COR-L47 (cell line): ENCODE data around the gene PTPRE.

Experiments used
- DNase-seq: peaks from one replicate; lab custom pipeline; 2025; lab: John Stamatoyannopoulos, UW

PTPRE gene

DNA sequence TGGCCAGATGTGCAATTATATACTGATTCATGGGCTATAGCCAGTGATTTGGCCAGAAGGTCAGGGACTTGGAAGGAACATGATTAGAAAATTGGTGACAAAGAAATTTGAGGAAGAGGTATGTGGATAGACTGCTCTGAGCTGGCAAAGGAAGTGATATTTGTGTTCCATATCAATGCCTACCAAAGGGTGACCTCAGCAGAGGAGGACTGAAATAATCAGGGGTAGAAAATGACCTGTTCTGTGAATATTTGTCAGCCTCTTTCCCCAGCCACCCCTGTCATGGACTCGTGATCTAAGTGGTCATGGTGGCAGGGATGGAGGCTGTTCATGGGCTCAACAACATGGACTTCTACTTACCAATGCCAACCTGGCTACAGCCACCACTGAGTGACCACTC is 47.0 kb downstream of the PTPRE start:
- DNase-seq: no peak

DNA sequence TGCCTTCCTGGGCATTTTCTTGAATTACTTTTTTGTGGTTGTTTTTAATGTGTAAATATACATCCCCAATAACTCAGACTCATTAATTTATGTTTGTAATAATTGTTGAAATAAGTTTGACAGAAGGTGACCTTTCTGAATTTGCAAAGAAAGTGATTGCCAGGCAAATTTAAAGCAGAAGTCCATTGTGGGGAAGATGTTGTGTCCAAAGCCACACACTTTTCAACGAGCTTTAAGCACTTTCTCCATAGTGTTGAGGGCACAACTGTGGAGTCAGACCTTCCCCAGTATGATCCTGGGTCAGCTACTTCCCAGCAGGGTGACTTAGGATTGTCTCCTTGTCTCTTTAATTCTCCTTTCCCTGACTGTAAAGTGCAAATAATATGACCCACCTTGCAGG is 52.5 kb downstream of the PTPRE start:
- no peak for DNase-seq

DNA sequence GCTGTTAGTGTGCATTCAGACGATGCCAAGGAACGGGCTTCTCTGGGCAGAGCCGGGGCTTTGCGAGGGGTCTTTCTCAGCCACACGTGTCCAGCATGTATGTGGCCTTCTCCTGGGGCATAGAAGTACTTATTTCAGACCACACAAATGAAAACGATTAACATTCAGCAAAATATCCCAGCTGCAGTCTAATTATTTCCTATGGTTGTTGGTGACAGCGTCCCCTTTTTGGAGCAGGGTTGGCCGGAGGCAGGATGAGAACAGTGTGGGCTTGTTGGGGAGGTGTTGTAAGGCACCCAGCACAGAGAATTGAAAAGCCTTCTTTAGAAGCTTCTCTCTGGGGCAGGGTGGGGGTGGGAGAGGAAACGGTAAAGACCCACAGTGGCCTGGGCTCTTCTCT is 54.2 kb downstream of the PTPRE start:
- no peak for DNase-seq

DNA sequence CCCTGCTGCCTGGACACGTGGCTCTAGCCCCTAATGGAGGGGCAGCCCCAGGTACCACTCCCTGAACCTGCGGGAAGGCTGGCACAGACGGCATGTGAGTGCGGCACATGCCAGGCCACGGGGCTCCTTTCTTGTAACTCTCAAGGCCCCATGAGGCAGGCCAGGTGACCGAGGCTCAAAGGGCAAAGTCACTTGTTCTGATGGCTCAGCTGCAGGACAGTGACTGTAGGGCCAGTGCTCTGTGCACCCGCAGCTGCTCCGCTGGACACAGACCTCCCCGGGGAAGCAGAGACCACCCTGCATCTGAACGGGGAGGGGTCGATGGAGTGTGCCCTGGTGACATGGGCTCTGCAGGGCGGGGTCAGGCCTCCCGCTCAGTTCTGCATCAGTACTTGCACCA is 55.3 kb downstream of the PTPRE start:
- DNase-seq: no peak

DNA sequence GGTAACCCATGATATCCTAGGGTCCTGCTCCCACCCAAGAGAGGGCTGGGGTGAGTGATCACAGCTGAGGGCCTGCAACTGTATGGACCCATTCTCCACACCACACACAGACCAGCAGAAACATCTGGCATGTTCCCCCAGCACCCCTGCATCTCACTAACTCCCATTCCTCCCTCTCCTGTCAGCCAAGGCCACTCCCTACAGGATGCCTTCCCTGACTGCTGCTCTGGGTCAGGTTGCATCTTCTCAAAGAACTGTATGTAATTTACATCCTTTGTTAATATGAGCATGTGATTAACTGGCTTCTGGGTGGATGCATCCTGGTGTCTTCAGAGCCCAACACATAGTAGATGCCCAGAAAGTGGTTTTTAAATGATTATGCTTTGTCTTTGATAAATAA is 56.2 kb downstream of the PTPRE start:
- no peak for DNase-seq

DNA sequence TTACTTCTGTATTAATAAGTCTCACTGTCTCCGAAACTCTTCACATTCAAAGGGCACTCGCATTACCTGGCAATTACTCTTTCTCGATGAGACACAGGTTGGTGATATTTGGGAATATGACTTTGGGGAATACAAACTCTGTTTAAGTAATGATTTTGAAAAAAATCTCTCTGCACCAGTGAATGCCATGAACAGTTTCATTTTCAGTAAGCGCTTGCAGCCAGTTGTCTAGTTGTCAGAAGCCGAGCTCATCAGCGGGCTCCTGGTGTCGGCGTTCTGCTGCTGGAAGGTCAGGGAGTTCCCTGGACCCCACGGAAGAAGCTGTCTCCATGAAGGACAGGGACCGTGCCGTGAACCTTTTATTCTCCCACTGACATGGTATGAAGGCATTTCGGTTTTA is 57.7 kb downstream of the PTPRE start:
- DNase-seq: no peak

DNA sequence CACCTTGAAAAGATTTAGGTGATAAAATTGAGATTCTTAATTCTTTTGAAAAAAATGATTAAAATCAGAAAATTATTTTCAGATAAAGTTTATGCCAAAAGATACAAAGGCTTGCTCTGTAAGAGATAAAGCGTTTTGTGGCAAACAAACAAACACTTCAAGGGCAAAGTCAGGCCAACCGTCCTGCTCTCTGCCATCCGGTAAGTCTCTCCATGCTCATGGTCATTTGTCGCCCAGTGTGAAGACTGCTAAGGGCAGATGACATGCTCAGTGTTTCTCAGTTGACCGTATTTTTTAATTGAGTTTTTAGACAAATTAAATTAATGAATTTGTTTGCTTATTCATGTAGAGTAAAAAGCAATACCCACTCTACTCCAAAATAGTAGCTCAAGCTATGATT is 60.0 kb downstream of the PTPRE start:
- no peak for DNase-seq

DNA sequence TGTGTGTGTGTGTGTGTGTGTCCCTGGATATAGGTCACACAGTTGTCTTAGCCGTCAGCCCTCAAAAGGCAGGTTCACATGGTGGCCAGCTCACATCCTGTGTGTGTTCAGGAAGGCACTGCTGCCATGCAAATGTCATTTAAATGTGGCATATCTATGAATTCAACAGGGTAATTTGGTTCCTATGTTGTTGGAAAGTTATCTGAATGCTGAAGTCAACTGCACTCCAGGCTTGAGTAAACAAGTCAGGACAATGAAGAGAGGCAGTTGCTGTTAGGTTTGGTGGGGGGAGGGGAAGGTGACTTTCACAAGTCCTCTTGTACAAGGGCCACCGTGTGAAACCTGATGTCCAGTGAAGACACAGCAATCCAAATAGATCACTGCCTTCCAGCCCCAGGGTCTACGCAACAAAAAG is 61.1 kb downstream of the PTPRE start:
- DNase-seq: no peak

DNA sequence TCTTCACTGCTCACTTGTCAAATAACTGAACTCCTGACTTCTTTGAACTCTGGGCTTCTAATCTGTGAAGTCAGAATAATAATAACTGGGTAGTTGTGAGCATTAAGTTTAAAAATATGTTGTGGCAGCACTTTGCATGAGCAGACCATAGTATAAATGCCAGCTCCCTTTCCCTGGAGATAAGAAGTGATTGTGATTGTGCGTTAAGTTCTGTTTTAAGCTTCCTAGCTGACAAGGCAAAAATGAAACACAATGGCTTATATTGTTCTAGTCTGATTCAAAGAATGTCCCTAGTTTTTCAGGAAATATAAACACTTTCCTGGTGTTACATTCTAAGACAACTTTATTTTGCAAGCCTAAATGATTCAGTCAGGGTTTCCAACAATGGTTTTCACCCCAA is 61.8 kb downstream of the PTPRE start:
- no peak for DNase-seq

DNA sequence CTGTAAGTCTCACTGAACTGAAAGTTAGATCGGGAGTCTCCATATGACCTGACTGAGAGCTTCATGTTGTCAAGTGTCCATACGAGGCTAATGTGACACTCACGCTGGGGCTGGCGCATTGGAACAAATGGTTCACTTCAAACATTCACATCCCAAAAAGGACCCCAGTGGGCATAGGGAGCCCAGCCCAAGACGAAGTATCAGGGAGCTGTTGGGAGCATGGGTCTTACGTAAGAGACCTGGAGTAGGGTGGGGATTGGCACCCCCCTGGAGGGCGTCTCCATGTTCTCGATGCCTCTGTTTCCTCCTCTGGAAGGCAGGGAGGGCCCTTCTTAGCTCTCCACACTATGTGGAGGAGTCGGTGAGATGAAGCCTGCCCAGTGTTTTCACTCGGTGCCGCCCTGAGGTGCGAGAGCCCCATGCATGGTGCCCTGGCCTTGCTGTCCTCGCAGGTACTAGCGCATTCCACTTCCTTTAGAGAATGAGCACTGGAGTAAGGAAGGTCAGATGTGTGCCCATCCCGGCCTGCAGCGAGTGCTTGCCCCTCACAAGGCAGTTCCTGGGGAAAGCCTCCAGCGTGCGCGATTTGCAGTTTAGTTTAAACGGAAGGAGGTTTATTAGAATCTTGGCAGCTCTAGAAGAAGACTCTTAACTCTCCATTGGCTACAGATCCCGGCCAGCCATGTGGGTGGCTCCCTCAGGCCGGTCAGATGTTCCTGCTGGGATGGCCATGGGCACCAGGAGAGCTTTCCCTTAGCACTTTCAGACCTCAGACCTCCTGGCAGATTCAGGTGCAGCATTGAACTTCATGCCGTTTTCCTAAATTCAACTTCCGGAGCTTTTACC is 64.4 kb downstream of the PTPRE start:
- DNase-seq: no peak

DNA sequence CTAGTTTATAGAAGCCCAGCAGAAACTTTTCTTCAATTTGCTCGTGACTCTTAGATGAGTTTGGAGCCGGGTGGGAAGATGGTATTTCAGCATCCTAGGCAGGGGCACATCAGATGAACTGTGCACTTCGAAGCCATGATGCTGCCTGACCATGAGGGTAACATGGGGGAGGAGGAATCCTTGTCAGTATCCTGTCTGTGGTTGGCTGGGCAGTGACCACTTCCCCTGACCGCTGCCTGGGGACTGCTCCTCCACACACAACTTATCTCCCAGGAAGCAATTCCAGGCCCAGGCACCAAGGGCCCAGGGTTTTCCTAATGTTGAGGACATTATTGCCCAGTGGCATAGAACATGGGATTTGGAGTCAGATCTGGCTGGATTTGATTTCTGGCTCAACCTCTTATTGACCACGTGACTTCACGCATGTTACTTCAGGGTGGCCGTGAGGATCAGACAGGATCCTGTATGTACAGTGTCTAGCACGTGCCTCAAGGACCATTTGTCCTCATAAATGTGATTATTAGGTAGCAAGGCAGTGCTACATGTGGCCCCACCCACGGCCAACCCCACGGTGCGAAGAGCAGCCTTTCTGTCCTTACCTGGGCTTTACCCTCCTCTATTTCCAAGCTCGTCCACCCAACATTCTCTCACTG is 65.2 kb downstream of the PTPRE start:
- DNase-seq: no peak

DNA sequence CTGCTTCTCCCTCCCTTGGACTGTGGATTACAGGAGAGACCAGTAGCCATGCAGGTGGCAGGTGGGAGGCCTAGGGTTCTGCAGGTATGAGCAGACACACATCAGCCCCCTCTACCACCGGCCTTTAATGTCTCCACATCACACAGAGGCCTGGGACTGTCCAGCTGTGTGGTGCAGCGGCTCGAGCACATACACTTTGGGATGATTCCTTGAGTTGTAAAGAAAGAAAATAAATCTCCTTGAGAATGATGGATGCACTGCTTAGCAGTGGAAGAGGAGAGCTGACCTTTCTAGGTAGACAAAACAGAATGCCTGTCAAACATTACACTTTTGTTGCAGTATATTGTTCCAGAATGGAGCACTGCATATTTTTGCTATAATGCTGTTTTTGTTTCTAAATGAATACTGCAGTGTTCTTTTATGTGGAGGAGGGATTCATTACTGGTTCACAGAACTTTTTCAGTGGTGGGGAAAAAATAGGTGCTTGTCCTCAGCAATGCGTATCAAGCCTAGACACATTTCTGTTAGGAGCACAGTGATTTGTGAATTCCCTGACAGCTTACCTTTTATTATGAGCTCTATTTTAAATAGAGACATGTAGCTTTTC is 66.0 kb downstream of the PTPRE start:
- DNase-seq: no peak

DNA sequence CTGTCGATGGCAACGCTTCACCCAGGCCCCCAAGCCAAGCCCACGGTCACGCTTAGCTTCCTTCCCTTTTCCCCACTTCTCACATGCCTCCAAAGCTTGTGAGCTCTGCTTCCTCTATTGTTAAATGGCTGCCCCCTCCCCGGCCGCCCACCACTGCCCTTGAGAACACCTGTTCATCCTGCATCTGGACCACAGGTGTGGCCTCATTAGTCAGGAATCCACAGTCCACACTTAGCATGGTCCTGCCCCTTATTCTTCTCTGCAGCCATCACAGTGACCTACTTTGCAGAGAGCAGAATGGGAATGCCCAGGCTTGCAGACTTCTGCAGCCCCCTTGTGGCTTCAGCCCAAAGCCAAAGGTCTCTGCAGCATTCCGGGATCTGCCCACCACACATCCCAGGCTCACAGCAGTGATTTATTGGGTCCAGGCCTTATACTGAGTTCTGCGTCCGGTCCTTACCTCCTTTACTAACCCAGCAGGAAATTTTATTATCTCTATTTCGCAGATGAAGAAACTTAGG is 66.9 kb downstream of the PTPRE start:
- no peak for DNase-seq

DNA sequence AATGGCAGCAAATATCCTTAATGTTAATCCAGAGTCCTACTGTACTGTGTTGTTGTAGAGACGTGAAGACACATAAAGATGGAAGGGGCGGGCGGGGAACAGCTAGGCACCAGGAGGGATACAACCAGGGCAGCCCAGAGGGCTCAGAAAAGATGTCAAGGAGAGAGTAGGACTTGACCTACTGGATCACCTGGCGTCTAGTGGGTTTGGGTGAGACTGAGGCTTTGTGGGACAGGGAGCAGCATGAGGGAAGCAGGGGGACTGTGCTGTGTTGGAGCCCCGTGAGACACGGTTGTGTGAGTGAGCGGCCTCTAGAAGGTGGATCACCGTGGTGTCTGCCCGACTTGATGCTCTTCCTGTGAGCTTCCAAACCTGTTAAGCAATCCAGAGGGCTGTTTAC is 68.0 kb downstream of the PTPRE start:
- DNase-seq: no peak

DNA sequence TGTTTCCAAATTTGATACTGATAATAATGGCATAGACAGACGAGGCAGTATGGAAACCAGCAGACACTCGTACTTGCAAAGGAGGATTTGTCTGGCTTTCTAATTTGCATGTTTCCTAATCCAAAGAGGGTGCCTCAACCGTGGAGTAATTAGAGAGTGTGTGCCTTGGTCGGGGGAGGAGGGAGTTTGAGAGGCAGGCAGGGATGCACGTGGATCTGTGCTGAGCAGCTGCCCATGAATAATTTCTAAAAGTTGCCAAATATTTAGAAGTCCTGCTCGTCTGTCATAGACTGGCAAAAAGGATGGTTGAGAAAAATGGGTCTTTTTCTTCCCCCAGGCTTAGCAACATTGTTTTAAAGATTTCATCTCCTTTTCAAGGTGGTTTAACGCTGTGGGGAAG is 69.4 kb downstream of the PTPRE start:
- no peak for DNase-seq

DNA sequence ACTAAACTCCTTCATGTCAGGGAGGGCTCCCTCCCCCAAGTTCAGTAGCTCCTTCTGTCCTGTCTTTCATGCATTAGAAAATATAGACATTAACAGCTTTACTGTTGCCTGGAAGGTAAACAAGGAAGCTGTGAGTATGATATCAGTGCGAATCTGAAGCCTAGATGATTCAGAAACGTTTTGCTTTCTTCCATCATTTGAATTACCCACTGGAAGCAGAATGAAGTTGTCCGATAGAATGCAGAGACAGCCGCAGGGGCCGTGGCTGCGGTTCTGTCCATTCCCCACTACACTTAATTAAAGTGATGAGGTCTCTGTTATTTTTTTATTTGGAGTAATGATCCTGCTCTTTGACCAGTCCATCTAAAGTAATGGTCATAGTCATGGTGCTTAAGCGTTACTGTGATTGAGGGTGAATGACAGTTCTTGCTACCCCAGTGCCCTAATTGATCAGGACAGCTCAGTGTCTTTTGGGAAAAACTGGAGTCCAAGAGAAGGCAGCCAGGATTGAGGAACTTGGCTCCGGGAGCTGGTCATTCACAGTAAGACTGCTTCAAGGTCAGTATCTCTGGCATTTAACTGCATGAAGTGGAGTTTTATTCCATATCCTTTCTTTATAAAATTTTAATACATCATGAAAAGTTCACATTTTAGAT is 69.9 kb downstream of the PTPRE start:
- DNase-seq: no peak

DNA sequence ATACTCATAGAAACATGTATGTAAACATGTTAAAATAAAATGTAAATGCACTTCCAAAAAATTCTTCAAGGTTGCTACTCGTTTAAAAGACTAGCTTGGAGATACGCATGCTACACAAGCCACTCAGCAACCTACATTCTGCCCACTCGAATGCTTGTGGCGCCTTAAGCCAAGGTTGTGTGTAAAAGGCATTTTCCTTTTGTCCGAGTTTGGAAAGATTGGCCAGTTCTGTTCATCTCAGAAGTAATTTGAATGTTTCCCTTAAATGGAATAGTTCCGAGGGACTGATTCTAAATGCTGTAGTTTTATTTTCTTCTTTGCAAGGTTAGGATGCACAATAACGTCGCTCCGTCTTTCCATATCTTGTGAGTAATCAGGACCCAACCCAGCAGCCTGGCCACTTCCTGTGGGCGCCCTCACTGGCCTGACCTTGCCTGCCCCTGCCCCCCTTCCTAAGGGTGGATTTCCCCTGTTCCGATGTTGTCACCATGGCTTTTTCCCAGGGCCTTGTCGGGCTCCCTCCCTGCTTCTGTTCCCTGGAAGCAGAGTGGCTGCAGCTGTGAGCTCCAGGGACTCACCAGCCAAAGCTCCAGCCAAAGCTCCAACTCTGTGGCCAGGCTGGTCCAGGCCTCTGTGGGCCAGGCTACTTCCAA is 70.6 kb downstream of the PTPRE start:
- no peak for DNase-seq

DNA sequence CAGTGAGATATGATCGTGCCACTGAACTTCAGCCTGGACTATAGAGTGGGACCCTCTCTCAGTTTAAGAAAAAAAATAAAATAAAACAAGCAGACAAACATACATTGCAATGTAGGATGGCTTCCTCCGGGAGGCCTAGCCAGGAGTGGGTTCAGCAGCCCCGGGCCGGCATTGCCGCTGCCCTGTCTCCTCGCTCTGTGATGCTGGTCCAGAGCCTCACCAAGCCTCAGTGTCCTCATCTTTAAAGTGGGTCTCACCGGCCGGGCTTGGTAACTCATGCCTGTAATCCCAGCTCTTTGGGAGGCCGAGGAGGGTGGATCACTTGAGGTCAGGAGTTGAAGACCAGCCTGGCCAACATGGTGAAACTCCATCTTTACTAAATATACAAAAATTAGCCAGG is 71.6 kb downstream of the PTPRE start:
- no peak for DNase-seq

DNA sequence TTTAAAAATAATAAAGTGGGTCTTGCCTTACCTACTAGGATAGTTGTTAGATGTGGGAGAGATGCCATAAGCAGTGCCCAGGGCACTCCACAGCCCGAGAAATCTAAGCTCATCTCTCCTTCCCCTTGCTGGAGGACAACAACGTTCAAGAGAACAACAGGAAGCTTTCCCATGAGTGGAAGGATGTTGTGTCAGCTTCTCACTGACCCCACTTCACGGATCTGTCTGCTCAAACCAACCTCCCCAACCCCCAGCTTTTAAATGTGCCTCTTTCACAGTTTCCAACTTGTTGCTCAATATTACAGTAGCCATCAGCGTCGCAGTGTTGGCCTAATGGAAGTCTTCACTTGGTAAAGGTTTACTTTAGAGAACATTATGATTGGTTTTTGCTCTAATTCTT is 72.1 kb downstream of the PTPRE start:
- no peak for DNase-seq

DNA sequence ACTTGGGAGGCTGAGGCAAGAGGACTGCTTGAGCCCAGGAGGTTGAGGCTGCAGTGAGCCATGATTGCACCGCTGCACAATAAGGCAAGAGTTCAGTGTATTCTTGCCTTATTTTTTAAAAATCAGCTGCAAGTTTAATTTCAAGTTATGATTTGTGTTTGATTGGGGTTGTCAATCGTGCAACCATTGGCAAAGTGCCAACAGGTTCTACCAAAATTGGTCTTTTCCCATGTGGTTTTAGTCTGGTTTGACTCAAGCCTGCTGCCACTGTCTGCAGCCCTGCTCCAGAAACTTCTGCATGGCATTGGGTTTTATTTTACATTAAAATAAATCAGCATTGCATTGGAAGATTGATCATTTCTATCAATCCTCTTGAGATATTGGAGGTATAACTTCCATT is 72.7 kb downstream of the PTPRE start:
- DNase-seq: no peak

DNA sequence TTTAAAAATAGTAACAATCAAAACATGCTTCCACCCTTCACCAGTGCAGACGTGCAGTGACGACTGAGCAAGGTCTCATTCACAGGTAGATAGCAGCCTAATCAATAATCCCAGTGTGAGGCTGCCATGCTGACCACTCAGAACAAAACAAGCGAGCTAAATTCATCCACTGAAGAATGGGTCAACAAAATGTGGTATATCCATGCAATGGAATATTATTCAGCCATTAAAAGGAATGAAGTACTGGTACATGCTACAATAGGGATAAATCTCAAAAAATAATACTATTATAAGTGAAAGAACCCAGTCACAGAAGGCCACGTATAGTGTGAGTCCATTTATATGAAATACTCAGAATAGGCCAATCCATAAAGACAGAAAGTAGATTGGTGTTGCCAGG is 74.0 kb downstream of the PTPRE start:
- DNase-seq: no peak

DNA sequence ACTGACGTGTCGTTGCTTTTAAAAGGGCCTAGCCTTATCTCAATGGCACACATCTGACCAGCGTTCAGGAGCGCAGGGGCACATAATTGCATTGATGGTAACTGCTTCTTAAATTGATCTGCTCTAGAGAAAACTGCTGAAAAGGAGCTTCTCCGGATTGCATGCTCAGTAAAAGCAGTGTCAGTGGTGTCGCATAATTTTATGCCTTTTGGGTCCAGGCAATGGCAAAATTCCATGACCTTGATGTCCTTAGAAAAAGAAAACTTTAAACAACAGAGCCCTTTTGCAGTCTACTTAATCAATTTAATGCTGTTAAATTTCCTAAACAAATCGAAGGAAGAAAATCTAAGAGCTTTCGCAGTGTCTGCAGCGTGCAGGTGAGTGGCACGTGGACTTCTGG is 75.7 kb downstream of the PTPRE start:
- DNase-seq: no peak
